Measurements from ENCODE around the gene ZNF462. TPM values are rescaled to one million over a fixed set of nuclear protein-coding genes. Genes with fewer than 3 reads are reported as not detected.

Gene ZNF462
- total RNA-seq, 2 experiments from 2014 or later: 1.1 to 1.3 TPM

- H3K4me3 Mint-ChIP-seq: no peak overlapping the region
- H3K4me3 ChIP-seq (ENCODE audit: low read length): no peak overlapping the region
- ChIA-PET CTCF (no interaction called here), POLR2A (no interaction called here)
- H3K27ac ChIP-seq (ENCODE audit: low read depth in 1 of 2, low read length in 2 of 2): no peak overlapping the region
- no peaks in the 10 kb centered on the region for H3K4me1 ChIP-seq (ENCODE audit: insufficient read depth, low read length)
- intact Hi-C loops (cut with DNase I, micrococcal nuclease): no loop called here
- H3K9me3 ChIP-seq (ENCODE audit: control insufficient read depth in 1 of 2, insufficient read depth in 1 of 2, low read length in 2 of 2): peaks cover 0 to 2% of the 10 kb centered on the region in 2 experiments
- no peaks in the 10 kb centered on the region for H3K27me3 Mint-ChIP-seq
- no peaks in the 10 kb centered on the region for H3K36me3 Mint-ChIP-seq (ENCODE audit: low read depth)
- TF ChIP-seq CTCF (IDR thresholded peaks at IDR 0.05): no peak
- no peak overlapping the region for H3K27ac Mint-ChIP-seq
- DNase-seq (no peak), ATAC-seq (ENCODE audit: poor library complexity) (no peak)
- H3K36me3 ChIP-seq (ENCODE audit: insufficient read depth, low read length): no peaks in the 10 kb centered on the region
- H3K27me3 ChIP-seq (ENCODE audit: control insufficient read depth in 1 of 2, insufficient read depth in 2 of 2, low read length in 2 of 2): no peaks in the 10 kb centered on the region
- H3K9me3 Mint-ChIP-seq: peaks cover 3% of the 10 kb centered on the region
- H3K4me1 Mint-ChIP-seq (ENCODE audit: low read depth): no peaks in the 10 kb centered on the region
Measured at GRCh38 chr9:106893088-106893487, 30.1 kb downstream of the ZNF462 start.

GRCh38 chr9:106896695-106897094 is 33.7 kb downstream of the ZNF462 start:
- intact Hi-C loops (cut with DNase I, micrococcal nuclease): no loop called here
- TF ChIP-seq CTCF (IDR thresholded peaks at IDR 0.05): no peak
- H3K27ac ChIP-seq (ENCODE audit: low read depth in 1 of 2, low read length in 2 of 2): no peak overlapping the region
- no peaks in the 10 kb centered on the region for H3K27me3 ChIP-seq (ENCODE audit: control insufficient read depth in 1 of 2, insufficient read depth in 2 of 2, low read length in 2 of 2)
- Mint-ChIP-seq H3K36me3 (ENCODE audit: low read depth) (no peaks in the 10 kb centered on the region), H3K4me1 (ENCODE audit: low read depth) (no peaks in the 10 kb centered on the region), H3K27me3 (no peaks in the 10 kb centered on the region), H3K4me3 (no peak overlapping the region), H3K27ac (no peak overlapping the region), H3K9me3 (peaks cover 2% of the 10 kb centered on the region)
- ATAC-seq (ENCODE audit: poor library complexity): no peak
- no peak overlapping the region for H3K4me3 ChIP-seq (ENCODE audit: low read length)
- POLR2A ChIA-PET: no interaction called here
- DNase-seq: no peak
- CTCF ChIA-PET: no interaction called here
- H3K9me3 ChIP-seq (ENCODE audit: control insufficient read depth in 1 of 2, insufficient read depth in 1 of 2, low read length in 2 of 2): no peaks in the 10 kb centered on the region
- H3K36me3 ChIP-seq (ENCODE audit: insufficient read depth, low read length): no peaks in the 10 kb centered on the region
- H3K4me1 ChIP-seq (ENCODE audit: insufficient read depth, low read length): no peaks in the 10 kb centered on the region

GRCh38 chr9:106897236-106897635 is 34.3 kb downstream of the ZNF462 start:
- no peak overlapping the region for H3K4me3 Mint-ChIP-seq
- ATAC-seq (ENCODE audit: poor library complexity): no peak

More at GRCh38 chr9:106897236-106897635, 34.3 kb downstream of the ZNF462 start:
- ChIA-PET CTCF (no interaction called here), POLR2A (no interaction called here)
- Mint-ChIP-seq H3K27me3 (no peaks in the 10 kb centered on the region), H3K36me3 (ENCODE audit: low read depth) (no peaks in the 10 kb centered on the region), H3K9me3 (peaks cover 2% of the 10 kb centered on the region), H3K4me1 (ENCODE audit: low read depth) (no peaks in the 10 kb centered on the region), H3K27ac (no peak overlapping the region)
- no peak for TF ChIP-seq CTCF (IDR thresholded peaks at IDR 0.05)
- Histone ChIP-seq H3K4me1 (ENCODE audit: insufficient read depth, low read length) (no peaks in the 10 kb centered on the region), H3K4me3 (ENCODE audit: low read length) (no peak overlapping the region), H3K27me3 (ENCODE audit: control insufficient read depth in 1 of 2, insufficient read depth in 2 of 2, low read length in 2 of 2) (no peaks in the 10 kb centered on the region), H3K36me3 (ENCODE audit: insufficient read depth, low read length) (no peaks in the 10 kb centered on the region), H3K9me3 (ENCODE audit: control insufficient read depth in 1 of 2, insufficient read depth in 1 of 2, low read length in 2 of 2) (no peaks in the 10 kb centered on the region), H3K27ac (ENCODE audit: low read depth in 1 of 2, low read length in 2 of 2) (no peak overlapping the region)
- intact Hi-C loops (cut with DNase I, micrococcal nuclease): no loop called here
- no peak for DNase-seq
